ENCODE results near the gene PRRT1.

PRRT1 gene

GRCh38 chr6:32163559-32164258 is 12.0 kb upstream of the PRRT1 start:
- peaks cover 4% of the 10 kb centered on the region; the same call in 1 of the 2 replicates for H3K36me3 ChIP-seq (ENCODE audit: control insufficient read depth, insufficient read depth, low read length)
- no CpG with 5 or more reads among the region's 7 CpGs for WGBS (ENCODE audit: insufficient coverage, insufficient read length)
- no peak overlapping the region for H3K4me3 ChIP-seq (ENCODE audit: low read length)
- no peak for DNase-seq (ENCODE audit: low read depth, low spot score)
- no peaks in the 10 kb centered on the region for H3K9me3 ChIP-seq (ENCODE audit: control insufficient read depth, insufficient read depth, low read length)
- H3K4me1 ChIP-seq (ENCODE audit: control insufficient read depth, insufficient read depth, low read length): peaks cover 2% of the 10 kb centered on the region; the same call in 1 of the 2 replicates
- no peak overlapping the region for H3K27ac ChIP-seq (ENCODE audit: low read length)
- no peaks in the 10 kb centered on the region for H3K27me3 ChIP-seq (ENCODE audit: control insufficient read depth, insufficient read depth, low read length)

- Histone ChIP-seq H3K27me3 (ENCODE audit: control insufficient read depth, insufficient read depth, low read length) (no peaks in the 10 kb centered on the region), H3K9me3 (ENCODE audit: control insufficient read depth, insufficient read depth, low read length) (no peaks in the 10 kb centered on the region), H3K36me3 (ENCODE audit: control insufficient read depth, insufficient read depth, low read length) (no peaks in the 10 kb centered on the region; the same call in 1 of the 2 replicates), H3K4me3 (ENCODE audit: low read length) (no peak overlapping the region), H3K27ac (ENCODE audit: low read length) (no peak overlapping the region), H3K4me1 (ENCODE audit: control insufficient read depth, insufficient read depth, low read length) (no peaks in the 10 kb centered on the region)
- DNase-seq (ENCODE audit: low read depth, low spot score): no peak
Observed at GRCh38 chr6:32158052-32158451, 6.3 kb upstream of the PRRT1 start.

GRCh38 chr6:32156891-32157290 is 5.2 kb upstream of the PRRT1 start:
- Histone ChIP-seq H3K4me1 (ENCODE audit: control insufficient read depth, insufficient read depth, low read length) (peaks cover 2% of the 10 kb centered on the region; the same call in 1 of the 2 replicates), H3K36me3 (ENCODE audit: control insufficient read depth, insufficient read depth, low read length) (no peaks in the 10 kb centered on the region), H3K27me3 (ENCODE audit: control insufficient read depth, insufficient read depth, low read length) (no peaks in the 10 kb centered on the region), H3K4me3 (ENCODE audit: low read length) (no peak overlapping the region), H3K27ac (ENCODE audit: low read length) (no peak overlapping the region), H3K9me3 (ENCODE audit: control insufficient read depth, insufficient read depth, low read length) (no peaks in the 10 kb centered on the region)
- WGBS (ENCODE audit: insufficient coverage, insufficient read length): no CpG with 5 or more reads among the region's 9 CpGs
- DNase-seq (ENCODE audit: low read depth, low spot score): no peak

- Histone ChIP-seq H3K27me3 (ENCODE audit: control insufficient read depth, insufficient read depth, low read length) (no peaks in the 10 kb centered on the region), H3K27ac (ENCODE audit: low read length) (no peak overlapping the region), H3K4me1 (ENCODE audit: control insufficient read depth, insufficient read depth, low read length) (peaks cover 6% of the 10 kb centered on the region), H3K36me3 (ENCODE audit: control insufficient read depth, insufficient read depth, low read length) (no peaks in the 10 kb centered on the region), H3K9me3 (ENCODE audit: control insufficient read depth, insufficient read depth, low read length) (no peaks in the 10 kb centered on the region), H3K4me3 (ENCODE audit: low read length) (peak overlapping the region; percentile 68; the same call in 1 of the 2 replicates)
- DNase-seq (ENCODE audit: low read depth, low spot score): no peak
- no CpG with 5 or more reads among the region's 34 CpGs for WGBS (ENCODE audit: insufficient coverage, insufficient read length)
Observed at GRCh38 chr6:32154514-32155161, 2.9 kb upstream of the PRRT1 start.

GRCh38 chr6:32153564-32154513 is 2.1 kb upstream of the PRRT1 start, which contains the start of gene PPT2:
Gene PPT2 (plus strand): TSS chr6:32154141. CDS start chr6:32154595, 454 bp downstream.
- peaks cover 9% of the 10 kb centered on the region for H3K4me1 ChIP-seq (ENCODE audit: control insufficient read depth, insufficient read depth, low read length)
- H3K27ac ChIP-seq (ENCODE audit: low read length): no peak within 1 kb of the TSS
- DNase-seq (ENCODE audit: low read depth, low spot score): no peak
- no CpG with 5 or more reads among the region's 52 CpGs for WGBS (ENCODE audit: insufficient coverage, insufficient read length)
- H3K4me3 ChIP-seq (ENCODE audit: low read length): peak within 1 kb of the TSS; percentile 68; the same call in 1 of the 2 replicates
- no peaks in the 10 kb centered on the region for H3K27me3 ChIP-seq (ENCODE audit: control insufficient read depth, insufficient read depth, low read length)
- H3K36me3 ChIP-seq (ENCODE audit: control insufficient read depth, insufficient read depth, low read length): no peaks in the 10 kb centered on the region
- H3K9me3 ChIP-seq (ENCODE audit: control insufficient read depth, insufficient read depth, low read length): no peaks in the 10 kb centered on the region

GRCh38 chr6:32152769-32153563 is 1.2 kb upstream of the PRRT1 start:
- Histone ChIP-seq H3K9me3 (ENCODE audit: control insufficient read depth, insufficient read depth, low read length) (no peaks in the 10 kb centered on the region), H3K4me1 (ENCODE audit: control insufficient read depth, insufficient read depth, low read length) (peaks cover 9% of the 10 kb centered on the region), H3K36me3 (ENCODE audit: control insufficient read depth, insufficient read depth, low read length) (no peaks in the 10 kb centered on the region), H3K27me3 (ENCODE audit: control insufficient read depth, insufficient read depth, low read length) (no peaks in the 10 kb centered on the region), H3K4me3 (ENCODE audit: low read length) (peak overlapping the region; percentile 68; the same call in 1 of the 2 replicates), H3K27ac (ENCODE audit: low read length) (no peak overlapping the region)
- no peak for DNase-seq (ENCODE audit: low read depth, low spot score)
- WGBS (ENCODE audit: insufficient coverage, insufficient read length): no CpG with 5 or more reads among the region's 35 CpGs

- no peak overlapping the region for H3K27ac ChIP-seq (ENCODE audit: low read length)
- DNase-seq (ENCODE audit: low read depth, low spot score): no peak
Observed at GRCh38 chr6:32151181-32151862, 417 bp downstream of the PRRT1 start.

GRCh38 chr6:32149932-32150870 is 1.5 kb downstream of the PRRT1 start:
- peaks cover 9% of the 10 kb centered on the region for H3K4me1 ChIP-seq (ENCODE audit: control insufficient read depth, insufficient read depth, low read length)
- no CpG with 5 or more reads among the region's 55 CpGs for WGBS (ENCODE audit: insufficient coverage, insufficient read length)
- no peaks in the 10 kb centered on the region for H3K9me3 ChIP-seq (ENCODE audit: control insufficient read depth, insufficient read depth, low read length)
- no peaks in the 10 kb centered on the region for H3K36me3 ChIP-seq (ENCODE audit: control insufficient read depth, insufficient read depth, low read length)
- H3K27me3 ChIP-seq (ENCODE audit: control insufficient read depth, insufficient read depth, low read length): no peaks in the 10 kb centered on the region
- H3K27ac ChIP-seq (ENCODE audit: low read length): no peak overlapping the region
- no peak for DNase-seq (ENCODE audit: low read depth, low spot score)
- H3K4me3 ChIP-seq (ENCODE audit: low read length): peak overlapping the region; percentile 57; the same call in 1 of the 2 replicates

More at GRCh38 chr6:32151181-32151862, 417 bp downstream of the PRRT1 start:
- WGBS (ENCODE audit: insufficient coverage, insufficient read length): no CpG with 5 or more reads among the region's 8 CpGs
- peak overlapping the region; percentile 14; the same call in 1 of the 2 replicates for H3K4me3 ChIP-seq (ENCODE audit: low read length)
- H3K9me3 ChIP-seq (ENCODE audit: control insufficient read depth, insufficient read depth, low read length): no peaks in the 10 kb centered on the region
- no peaks in the 10 kb centered on the region for H3K27me3 ChIP-seq (ENCODE audit: control insufficient read depth, insufficient read depth, low read length)
- peaks cover 9% of the 10 kb centered on the region for H3K4me1 ChIP-seq (ENCODE audit: control insufficient read depth, insufficient read depth, low read length)
- no peaks in the 10 kb centered on the region for H3K36me3 ChIP-seq (ENCODE audit: control insufficient read depth, insufficient read depth, low read length)
